Stimulated activated CD4-positive, alpha-beta T cell treated with anti-CD3 and anti-CD28 coated beads, Interleukin-15, amount 100 ng/mL, for 1 hour (primary cell): ENCODE results near the gene PLCL1.
"Not testable (repeated sequence)": the region's sequence is repeated elsewhere in the genome, so short reads cannot be mapped to it uniquely, and the experiment has no call there.

Experiments used
- DNase-seq, 2 donors: peaks; one replicate each; pipeline ENCODE4 v3.0.0-alpha.2; 2020; ENCODE audit warnings: low read depth in 1 of 2, low spot score in 1 of 2

Gene PLCL1

DNA sequence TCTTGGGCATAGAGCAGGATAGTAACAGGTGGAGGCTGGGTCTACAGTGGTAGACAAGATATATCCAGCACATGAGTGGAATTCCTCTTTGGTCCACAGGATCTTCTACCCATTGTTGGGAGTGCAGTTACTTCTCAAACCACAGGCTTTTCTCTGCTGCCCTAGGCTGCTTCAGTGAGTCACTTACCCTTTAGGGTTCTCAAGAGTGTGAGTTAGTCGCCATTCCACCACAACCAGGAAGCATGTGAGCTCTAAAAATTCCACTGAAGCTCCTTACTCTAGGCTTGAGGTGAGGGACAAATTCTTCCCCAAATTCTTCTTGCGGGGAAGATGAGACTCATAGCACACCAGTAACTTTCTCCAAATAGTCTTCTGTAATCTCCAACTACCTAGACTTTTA, 189.4 kb downstream of the PLCL1 start:
- no peak for DNase-seq

DNA sequence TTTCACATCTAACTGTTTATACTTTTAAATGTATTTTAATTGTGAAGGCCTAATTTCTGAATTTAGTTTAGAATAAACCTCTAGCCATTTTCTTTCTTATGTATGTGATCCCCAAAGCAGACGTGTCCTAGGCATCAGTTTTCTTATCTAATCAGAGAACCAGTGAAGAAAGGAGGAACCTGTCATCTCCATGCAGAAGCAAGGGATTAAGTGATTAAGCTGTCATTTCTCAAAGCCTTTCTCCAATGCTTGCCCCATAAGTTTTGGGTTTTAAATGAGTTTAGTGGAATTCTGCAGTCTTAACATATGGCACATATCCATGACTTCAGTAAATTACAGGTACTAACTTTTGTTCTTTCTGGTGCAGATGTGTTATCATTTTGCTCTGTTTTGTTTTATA, 190.4 kb downstream of the PLCL1 start:
- DNase-seq = no peak

DNA sequence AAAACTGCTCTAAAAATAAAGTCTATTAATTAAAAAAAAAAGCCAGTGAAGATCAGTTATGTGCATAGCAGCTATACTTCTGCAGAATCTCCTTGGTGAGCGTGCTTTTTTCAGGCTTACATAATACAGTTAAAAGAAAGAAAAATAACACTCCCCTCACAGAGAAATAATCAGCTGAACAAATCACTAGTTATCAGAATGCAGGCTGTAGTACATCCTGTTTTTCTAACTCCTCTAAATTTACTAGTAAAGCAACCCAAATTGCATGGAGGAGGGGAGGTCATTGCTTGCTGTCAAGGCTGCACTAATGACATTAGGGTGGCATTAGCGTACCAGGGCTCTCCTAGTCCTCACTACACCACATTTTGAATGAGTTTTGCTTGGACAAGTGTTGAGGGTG, 192.2 kb downstream of the PLCL1 start:
- no peak for DNase-seq

DNA sequence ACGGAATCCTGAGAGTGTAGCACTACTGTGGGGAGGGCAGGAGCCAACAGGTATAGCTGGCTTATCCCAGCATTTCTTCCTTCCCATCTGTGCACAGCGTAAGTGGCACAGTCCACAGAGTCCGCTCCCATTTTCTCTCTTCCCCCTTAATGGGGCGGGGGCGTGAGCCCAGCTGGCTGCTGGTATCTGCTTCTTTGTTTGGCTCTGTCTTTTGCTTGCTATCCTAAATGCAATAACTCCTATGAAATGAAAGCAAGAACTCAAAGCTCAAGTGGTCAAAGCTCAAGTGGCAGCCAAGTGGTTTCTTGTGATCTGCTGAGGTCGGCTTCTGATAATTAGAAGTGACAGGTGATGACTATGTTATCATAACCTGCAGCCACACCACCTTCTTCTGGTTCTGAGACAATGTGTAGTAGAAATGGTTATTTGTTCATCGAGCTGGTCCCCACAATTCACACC, 192.7 kb downstream of the PLCL1 start:
- DNase-seq = no peak

GRCh38 chr2:197998702-197999101, 194.3 kb downstream of the PLCL1 start:
- no peak for DNase-seq

- DNase-seq = no peak
Measured at GRCh38 chr2:198000417-198000816, 196.0 kb downstream of the PLCL1 start.

GRCh38 chr2:198004173-198004572, 199.8 kb downstream of the PLCL1 start:
- DNase-seq = no peak

DNA sequence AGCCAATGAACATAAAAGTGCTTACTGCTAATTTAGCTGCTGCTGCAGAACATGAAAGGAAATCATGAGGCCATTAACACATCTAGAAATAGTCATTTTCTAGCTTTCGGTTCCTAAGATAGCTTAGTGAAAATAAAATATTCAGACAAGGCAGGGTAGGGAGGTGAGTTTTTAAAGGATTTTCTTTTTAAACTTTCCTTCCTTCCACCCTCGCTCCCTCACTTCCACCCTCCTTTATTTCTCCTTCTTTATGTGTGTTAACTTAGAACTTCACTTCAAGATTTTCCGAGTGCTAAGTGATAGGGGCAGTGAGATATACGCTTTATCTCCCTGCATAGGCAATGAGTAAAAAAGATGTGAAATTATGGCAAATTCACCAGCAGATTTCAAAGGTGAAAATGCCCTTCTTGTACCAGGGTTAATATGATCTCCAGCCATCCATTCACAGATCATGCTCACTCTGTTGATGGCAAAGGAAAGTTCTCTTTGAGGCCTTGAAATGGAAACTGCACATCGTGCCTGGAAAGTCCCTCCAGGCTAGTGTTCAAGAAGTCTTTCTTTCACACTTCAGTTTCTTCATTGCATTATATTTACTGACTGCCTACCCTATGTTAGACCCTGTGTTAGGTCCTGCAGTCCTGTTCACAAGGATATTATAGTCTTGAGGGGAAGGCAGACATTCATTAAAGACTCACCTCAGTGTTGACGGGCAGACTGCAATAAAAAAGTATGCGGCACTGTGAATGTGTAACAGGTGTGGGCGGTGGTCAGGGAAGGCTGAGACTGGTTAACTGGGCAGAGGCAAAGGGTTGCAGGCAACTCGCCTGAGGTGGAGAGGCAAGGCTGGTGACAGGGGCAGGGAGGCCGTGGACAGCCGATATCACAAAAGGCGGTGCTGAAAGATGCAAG, 200.8 kb downstream of the PLCL1 start:
- DNase-seq = no peak

GRCh38 chr2:198006733-198007132, 202.3 kb downstream of the PLCL1 start:
- DNase-seq = no peak

- DNase-seq = no peak
Measured at GRCh38 chr2:198008230-198008629, 203.8 kb downstream of the PLCL1 start.

DNA sequence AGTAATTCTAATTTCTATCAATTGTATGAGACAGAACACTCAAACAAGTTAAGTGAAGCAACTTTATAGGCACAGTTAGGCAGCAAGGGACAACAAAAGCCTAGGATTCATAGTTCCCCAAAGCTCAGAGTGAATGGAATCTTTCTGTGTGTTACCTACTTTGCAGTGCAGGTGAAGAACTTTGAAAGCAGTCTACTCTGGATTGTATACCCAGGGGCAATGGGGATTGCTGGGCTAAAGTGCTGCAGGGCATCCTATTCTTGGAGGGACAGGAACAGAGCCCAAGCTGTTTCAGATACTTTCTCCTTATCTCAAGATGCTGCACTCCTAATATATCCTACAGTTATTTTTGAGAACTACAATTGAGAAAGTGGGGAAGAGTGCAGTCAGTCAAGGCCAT, 207.6 kb downstream of the PLCL1 start:
- DNase-seq = no peak

DNA sequence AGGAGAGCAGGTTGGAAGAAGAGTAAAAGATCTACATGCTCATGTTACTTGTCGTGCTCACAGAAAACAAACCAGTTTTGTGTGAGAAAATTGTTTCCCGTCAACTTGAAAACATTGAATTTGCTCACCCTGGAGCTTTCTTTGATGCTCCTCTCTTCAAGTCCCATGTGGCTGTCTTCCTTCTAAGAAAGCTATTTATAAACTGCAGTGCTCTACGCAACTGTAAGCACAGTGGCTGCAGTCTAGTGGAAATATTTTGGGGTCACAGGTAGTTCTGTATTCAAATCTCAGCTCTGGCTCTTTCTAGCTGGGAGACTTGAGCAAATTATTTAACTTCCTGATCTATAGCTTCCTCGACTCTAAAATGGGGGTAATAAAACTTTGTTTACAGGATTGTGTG, 211.8 kb downstream of the PLCL1 start:
- DNase-seq = no peak

DNA sequence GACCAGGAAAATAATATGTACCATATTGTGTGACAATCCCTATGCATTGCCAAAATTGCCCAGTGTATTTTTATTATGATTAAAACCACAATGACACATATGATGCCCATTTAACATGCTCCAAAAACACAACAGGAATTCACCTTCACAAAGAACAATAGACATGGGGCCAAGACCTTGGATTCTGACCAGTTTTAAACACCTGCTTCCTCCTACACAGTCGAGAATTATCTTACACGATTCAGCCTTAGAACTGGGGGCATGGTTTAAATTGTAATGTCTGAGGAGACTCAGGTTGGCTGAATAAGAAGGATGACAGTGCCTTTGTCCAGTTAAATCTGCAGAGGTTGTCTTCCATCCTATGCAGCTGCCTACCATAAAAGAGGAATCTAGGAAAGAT, 212.7 kb downstream of the PLCL1 start:
- no peak for DNase-seq

DNA sequence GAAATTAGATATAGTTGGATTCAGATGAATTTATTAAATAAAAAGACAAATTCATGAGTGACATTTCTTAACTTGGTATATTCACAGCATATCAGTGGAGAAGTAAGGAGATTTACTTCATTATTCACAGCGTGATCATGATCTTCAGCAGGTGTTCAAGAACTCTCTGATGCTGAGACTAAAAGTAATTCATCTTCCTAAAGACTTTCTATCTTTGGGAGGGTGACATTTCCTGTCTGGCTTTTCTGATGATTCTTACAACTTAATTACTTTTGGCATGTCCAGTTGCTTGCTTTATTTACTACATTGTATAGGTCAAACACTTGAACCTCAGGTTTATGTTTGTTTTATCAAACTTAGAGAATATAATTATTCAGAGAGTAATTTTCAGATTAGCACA, 224.6 kb downstream of the PLCL1 start:
- DNase-seq = no peak

DNA sequence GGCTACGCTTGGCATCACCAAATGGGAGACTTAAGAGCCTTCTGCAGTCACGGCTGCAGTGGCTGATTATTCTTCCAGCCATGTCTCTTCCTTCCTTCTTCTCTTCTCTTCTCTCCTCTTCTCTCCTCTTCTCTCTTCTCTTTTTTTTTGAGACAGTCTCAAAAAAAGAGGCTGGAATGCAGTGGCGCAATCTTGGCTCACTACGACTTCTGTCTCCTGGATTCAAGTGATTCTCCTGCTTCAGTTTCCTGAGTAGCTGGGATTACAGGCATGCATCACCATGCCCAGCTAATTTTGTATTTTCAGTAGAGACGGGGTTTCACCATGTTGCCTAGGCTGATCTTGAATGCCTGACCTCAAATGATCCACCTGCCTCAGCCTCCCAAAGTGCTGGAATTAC, 225.2 kb downstream of the PLCL1 start:
- not testable (repeated sequence) for DNase-seq

GRCh38 chr2:198033626-198034025, 229.2 kb downstream of the PLCL1 start:
- no peak for DNase-seq

GRCh38 chr2:198036029-198036879, 231.9 kb downstream of the PLCL1 start:
- no peak for DNase-seq

- DNase-seq = no peak
Measured at GRCh38 chr2:198040835-198041234, 236.4 kb downstream of the PLCL1 start.

DNA sequence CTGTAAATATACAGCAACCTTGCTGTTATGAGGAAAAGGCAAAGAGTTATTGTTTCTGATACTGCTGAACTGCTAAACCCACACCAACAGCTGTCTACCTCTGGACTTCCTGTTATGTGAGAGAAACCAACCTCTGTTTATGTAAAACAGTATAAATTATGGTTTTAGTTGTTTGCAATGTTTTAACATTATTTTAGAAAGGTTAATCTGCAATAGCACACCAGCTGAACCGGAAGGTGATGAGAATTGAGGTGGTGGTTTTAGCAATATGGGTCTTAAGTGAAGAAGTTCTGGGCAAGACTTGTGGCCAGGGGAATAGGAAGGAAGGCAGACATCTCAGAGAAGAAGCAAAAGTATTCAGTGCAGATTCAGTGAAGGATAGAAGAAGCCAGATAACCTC, 237.8 kb downstream of the PLCL1 start:
- no peak for DNase-seq

GRCh38 chr2:198044777-198045176, 240.4 kb downstream of the PLCL1 start:
- no peak for DNase-seq

DNA sequence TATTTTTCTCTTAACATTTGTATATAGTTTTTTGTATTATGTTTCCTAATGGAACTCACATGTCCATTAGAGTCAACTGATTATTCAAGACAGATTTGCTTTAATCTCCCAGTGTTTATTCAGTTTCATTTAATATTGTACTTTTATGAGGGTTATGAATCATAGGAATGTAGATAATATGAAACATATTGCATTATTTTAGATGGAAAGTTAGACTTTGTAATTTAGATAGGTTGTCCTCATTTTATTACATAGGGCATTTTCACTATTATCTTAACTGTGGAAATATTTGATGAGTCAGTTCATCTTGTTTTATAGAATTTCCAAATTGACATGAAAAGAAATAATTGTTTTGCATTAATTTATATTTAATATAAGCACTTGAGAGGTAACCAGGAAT, 240.8 kb downstream of the PLCL1 start:
- no peak for DNase-seq

DNA sequence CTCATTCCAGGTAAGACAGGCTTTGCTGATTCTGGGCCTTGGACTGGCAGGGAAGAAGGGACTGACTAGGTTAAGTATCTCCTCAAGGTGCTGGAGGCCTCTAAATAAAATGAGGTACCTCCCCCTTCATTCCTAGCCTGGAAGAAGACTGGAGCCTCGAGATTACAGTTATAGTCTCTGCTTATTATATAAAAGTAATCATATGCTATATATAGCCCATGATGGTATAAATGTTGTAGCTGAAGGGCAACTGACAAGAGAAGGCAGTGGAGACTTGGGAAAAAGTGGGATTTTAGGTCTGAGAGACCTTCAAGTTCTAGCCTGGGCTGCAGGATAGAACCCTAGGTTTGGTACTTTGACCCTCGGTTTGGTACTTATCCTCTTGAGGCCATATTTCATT, 248.3 kb downstream of the PLCL1 start:
- DNase-seq = no peak
